ENCODE results near the gene RSF1. TPM values are rescaled to one million over a fixed set of nuclear protein-coding genes. Genes with fewer than 3 reads are reported as not detected.
"Not testable (repeated sequence)": the region's sequence is repeated elsewhere in the genome, so short reads cannot be mapped to it uniquely, and the experiment has no call there.

The RSF1 gene
- total RNA-seq, 1 experiment from 2014 or later: 79.8 TPM

GRCh38 chr11:77636731-77637344, 183.7 kb downstream of the RSF1 start:
- ATAC-seq: no peak
- no peak for TF ChIP-seq PREB (CRISPR knock-in tag; IDR thresholded peaks at IDR 0.05; ENCODE audit: borderline replicate concordance)
- TF ChIP-seq TCF7 (CRISPR knock-in tag; IDR thresholded peaks at IDR 0.05; ENCODE audit: low read depth): no peak
- no peak for TF ChIP-seq ETV6 (CRISPR knock-in tag; IDR thresholded peaks at IDR 0.05)
- TF ChIP-seq GRHL2 (CRISPR knock-in tag; IDR thresholded peaks at IDR 0.05; ENCODE audit: insufficient replicate concordance, severe bottlenecking): no peak
- TF ChIP-seq NFE2L1 (CRISPR knock-in tag; IDR thresholded peaks at IDR 0.05): no peak
- TF ChIP-seq ZBTB43 (CRISPR knock-in tag; IDR thresholded peaks at IDR 0.05): no peak
- TF ChIP-seq AR (CRISPR knock-in tag; IDR thresholded peaks at IDR 0.05): no peak
- no peak for TF ChIP-seq GABPB1 (CRISPR knock-in tag; IDR thresholded peaks at IDR 0.05)
- no peak for TF ChIP-seq ARID4B (CRISPR knock-in tag; IDR thresholded peaks at IDR 0.05; ENCODE audit: borderline replicate concordance)
- TF ChIP-seq ZNF416 (CRISPR knock-in tag; IDR thresholded peaks at IDR 0.05): no peak
- no peak for TF ChIP-seq FOXP1 (CRISPR knock-in tag; IDR thresholded peaks at IDR 0.05; ENCODE audit: borderline replicate concordance)
- no peak for TF ChIP-seq IRF1 (CRISPR knock-in tag; IDR thresholded peaks at IDR 0.05)
- no peak for TF ChIP-seq TP53 (CRISPR knock-in tag; IDR thresholded peaks at IDR 0.05)
- no peak for TF ChIP-seq NFYB (CRISPR knock-in tag; conservative IDR thresholded peaks at IDR 0.05; ENCODE audit: low read depth)
- no peak for TF ChIP-seq ZNF121 (CRISPR knock-in tag; IDR thresholded peaks at IDR 0.05)
- no peak for TF ChIP-seq NFATC4 (CRISPR knock-in tag; IDR thresholded peaks at IDR 0.05)
- no peak for TF ChIP-seq CDX4 (CRISPR knock-in tag; IDR thresholded peaks at IDR 0.05; ENCODE audit: borderline replicate concordance)
- no peak for TF ChIP-seq NR2C2 (CRISPR knock-in tag; IDR thresholded peaks at IDR 0.05)
- H3K27ac Mint-ChIP-seq: peak overlapping the region; percentile 53
- peaks cover 21% of the 10 kb centered on the region for H3K4me1 Mint-ChIP-seq
- CTCF ChIA-PET: interaction anchor here (0.7 kb wide), 1 partner anchor 545 kb away, joined by 3 read pairs; no protein-coding TSS in a partner anchor
- POLR2A ChIA-PET: interaction anchor here (2.0 kb wide), 1 partner anchor 47 kb away, joined by 6 read pairs; the partner anchor contains the start of gene AQP11
- no peaks in the 10 kb centered on the region for H3K27me3 Mint-ChIP-seq (ENCODE audit: low read depth)
- peak overlapping the region; percentile 95 for H3K4me3 Mint-ChIP-seq
- peaks cover 13% of the 10 kb centered on the region for H3K9me3 Mint-ChIP-seq
- H3K36me3 Mint-ChIP-seq: peaks cover 12% of the 10 kb centered on the region
- DNase-seq (ENCODE audit: low spot score): no peak

GRCh38 chr11:77633926-77634325, 186.6 kb downstream of the RSF1 start:
- Mint-ChIP-seq H3K36me3 (peaks cover 16% of the 10 kb centered on the region), H3K4me1 (peaks cover 21% of the 10 kb centered on the region)
- H3K4me3 Mint-ChIP-seq; H3K27me3 Mint-ChIP-seq (ENCODE audit: low read depth); H3K9me3 Mint-ChIP-seq; ATAC-seq; H3K27ac Mint-ChIP-seq; DNase-seq (ENCODE audit: low spot score); POLR2A ChIA-PET: not testable (repeated sequence)
- CTCF ChIA-PET: interaction anchor here (0.7 to 2.1 kb wide), 2 partner anchors 15 to 108 kb away, joined by 3 to 5 read pairs; no protein-coding TSS in a partner anchor

All from WTC11 (cell line).